PFSK-1 (cell line): ENCODE data around the gene POMT1.

Source experiments
- REST ChIP-seq, 2 experiments: IDR thresholded peaks; 2 replicates each; pipeline versions ENCODE4 v1.6.1 to v1.8.0; 2011 to 2012; ENCODE audit warnings: low read depth in 2 of 2, low read length in 2 of 2, control low read depth in 1 of 2, inconsistent platforms in 1 of 2, mild to moderate bottlenecking in 1 of 2, moderate library complexity in 1 of 2; ENCODE audit not compliant: insufficient read depth in 1 of 2
- TAF1 ChIP-seq: IDR thresholded peaks from 2 replicates; pipeline ENCODE4 v1.6.1; 2012; ENCODE audit warnings: low read length, control low read depth, borderline replicate concordance; ENCODE audit not compliant: insufficient read depth

GRCh38 chr9:131537946-131538345 is 35.2 kb downstream of the POMT1 start:
- TF ChIP-seq REST (IDR thresholded peaks at IDR 0.05; ENCODE audit: insufficient read depth in 1 of 2, low read depth in 2 of 2, low read length in 2 of 2) (no peak), TAF1 (no peak)
